K562 (cell line): ENCODE results near the gene NUBPL. TPM values are rescaled to one million over a fixed set of nuclear protein-coding genes. Genes with fewer than 3 reads are reported as not detected.

Source experiments
- ATAC-seq: fragments of 200-7000 bp; cut with Tn5 transposase; 3 replicates; pipeline ENCODE4 v1.9.1; 2020; ENCODE audit warnings: moderate library complexity
- BruUV-seq: library from RNA; stranded (reverse); fragments of 400-500 nt; replicated peaks from 2 replicates; lab custom pipeline; 2021; lab: Mats Ljungman, UMichigan
- CTCF ChIA-PET: fragments of 300-600 bp; formaldehyde crosslinking; extraction: SDS; loops from one replicate; lab custom pipeline; 2021; ENCODE audit warnings: low intra/inter-chr PET ratio; lab: Yijun Ruan, JAX
- POLR2A ChIA-PET: fragments of 300-600, 350-650 bp; sonication (Branson Sonifier 250); formaldehyde crosslinking; extraction: SDS; loops from one replicate; lab custom pipeline; 2021; ENCODE audit warnings: antibody characterized with exemption, inconsistent platforms; lab: Yijun Ruan, JAX
- DNase-seq, 4 experiments: peaks; one replicate each; pipeline versions ENCODE4 v3.0.0 to v3.0.0-alpha.2; 2011 to 2018; ENCODE audit warnings: low spot score in 3 of 4, mixed read lengths in 3 of 4; ENCODE audit errors: extremely low read depth in 1 of 4
- FAIRE-seq: peaks from 2 replicates; lab custom pipeline; 2011; peaks lifted over from hg19 to GRCh38; lab: Jason Lieb, UNC
- H2AFZ ChIP-seq: 2 replicates; pipeline ENCODE4 v1.6.0; 2011; ENCODE audit warnings: low read depth, low read length, control low read depth, inconsistent platforms
- H3K27ac ChIP-seq: fragments of 200-600 bp; 3 replicates; pipeline ENCODE4 v1.8.0; 2011; ENCODE audit warnings: low read depth, mild to moderate bottlenecking, control low read depth, inconsistent platforms, low read length, moderate library complexity, mixed read lengths; ENCODE audit errors: extremely low read depth
- H3K27me3 ChIP-seq, 2 experiments: fragments of 300-600 bp in 1 of 2; 2 replicates in 1 of 2; 3 replicates in 1 of 2; pipeline versions ENCODE4 v1.6.0 to v1.8.0; 2011; ENCODE audit warnings: inconsistent platforms in 2 of 2, low read length in 2 of 2, mild to moderate bottlenecking in 1 of 2, mixed read lengths in 1 of 2, moderate library complexity in 1 of 2; ENCODE audit not compliant: control insufficient read depth in 2 of 2, insufficient read depth in 2 of 2
- H3K36me3 ChIP-seq: fragments of 300-600 bp; 3 replicates; pipeline ENCODE4 v1.8.0; 2011; ENCODE audit warnings: mild to moderate bottlenecking, low read length, inconsistent platforms; ENCODE audit not compliant: control insufficient read depth, insufficient read depth
- H3K4me1 ChIP-seq, 2 experiments: fragments of 200-600 bp in 1 of 2; replicated peaks in 1 of 2; 2 replicates in 1 of 2; 3 replicates in 1 of 2; pipeline versions ENCODE4 v1.5.1 to v1.8.0; 2011; ENCODE audit warnings: inconsistent platforms in 2 of 2, low read length in 2 of 2, mild to moderate bottlenecking in 1 of 2, mixed read lengths in 1 of 2, moderate library complexity in 1 of 2; ENCODE audit not compliant: control insufficient read depth in 2 of 2, insufficient read depth in 2 of 2
- H3K4me2 ChIP-seq: 2 replicates; pipeline ENCODE4 v1.6.1; 2011; ENCODE audit warnings: low read length, control low read depth, inconsistent platforms, mixed read lengths; ENCODE audit not compliant: insufficient read depth
- H3K4me3 ChIP-seq: fragments of 200-600 bp; sonication (generic), shearing (Covaris generic); 2 replicates; pipeline ENCODE4 v1.5.1; 2016; ENCODE audit warnings: control low read depth, inconsistent platforms
- H3K79me2 ChIP-seq: fragments of 200-600 bp; 3 replicates; pipeline ENCODE4 v1.8.0; 2011; ENCODE audit warnings: low read length, inconsistent platforms; ENCODE audit not compliant: control insufficient read depth, insufficient read depth
- H3K9ac ChIP-seq, 2 experiments: 2 replicates each; pipeline versions ENCODE4 v1.6.0 to v1.6.1; 2011; ENCODE audit warnings: low read depth in 2 of 2, low read length in 2 of 2, control low read depth in 1 of 2, inconsistent platforms in 1 of 2, mild to moderate bottlenecking in 1 of 2, mixed read lengths in 1 of 2; ENCODE audit not compliant: insufficient read depth in 1 of 2
- H3K9me1 ChIP-seq: one replicate; pipeline ENCODE4 v1.6.0; 2011; ENCODE audit warnings: inconsistent platforms, mild to moderate bottlenecking, low read length, moderate library complexity; ENCODE audit not compliant: control insufficient read depth, insufficient read depth
- H3K9me3 ChIP-seq: replicated peaks from 2 replicates; pipeline ENCODE4 v1.5.1; 2011; ENCODE audit warnings: low read depth, low read length, inconsistent platforms; ENCODE audit not compliant: control insufficient read depth, insufficient read depth
- H4K20me1 ChIP-seq: replicated peaks from 2 replicates; pipeline ENCODE4 v1.6.1; 2011; ENCODE audit warnings: low read length, inconsistent platforms, mixed read lengths; ENCODE audit not compliant: control insufficient read depth, insufficient read depth
- NONO ChIP-seq, 2 experiments: fragments of 200-400 bp in 1 of 2; fragments of 450-650 bp in 1 of 2; formaldehyde crosslinking in 1 of 2; IDR thresholded peaks; 2 replicates each; pipeline ENCODE4 v1.6.1; 2017; ENCODE audit warnings: low read depth in 2 of 2, mild to moderate bottlenecking in 2 of 2, moderate library complexity in 2 of 2, low read length in 1 of 2
- STAT5A ChIP-seq: IDR thresholded peaks from 2 replicates; pipeline ENCODE4 v1.6.1; 2012; ENCODE audit warnings: low read length, inconsistent platforms, borderline replicate concordance
- ZKSCAN3 ChIP-seq: fragments of 250-450 bp; sonication (Bioruptor Pico); IDR thresholded peaks from 2 replicates; pipeline ENCODE4 v1.4.0; 2020
- ZNF212 ChIP-seq: fragments of 450-650 bp; formaldehyde crosslinking; IDR thresholded peaks from 2 replicates; pipeline ENCODE4 v1.4.0; 2020; ENCODE audit warnings: mild to moderate bottlenecking
- ZNF282 ChIP-seq: sonication (generic); formaldehyde crosslinking; IDR thresholded peaks from 2 replicates; pipeline ENCODE4 v1.8.1; 2023; ENCODE audit warnings: missing genetic modification reagents
- ZNF57 ChIP-seq: fragments of 450-650 bp; formaldehyde crosslinking; IDR thresholded peaks from 2 replicates; pipeline ENCODE4 v1.4.0; 2020; ENCODE audit warnings: mild to moderate bottlenecking, moderate library complexity
- ZNF668 ChIP-seq: fragments of 250-450 bp; sonication (Bioruptor Pico); IDR thresholded peaks from 2 replicates; pipeline ENCODE4 v1.8.0; 2022; ENCODE audit warnings: mild to moderate bottlenecking, inconsistent platforms
- WGBS: fragments of 100-300 bp; shearing (Covaris generic); methylation state at CpG from one replicate; pipeline ENCODE4 v1.1.6; 2016; ENCODE audit warnings: low coverage, mixed read lengths; ENCODE audit not compliant: insufficient coverage; ENCODE audit errors: missing lambda C conversion rate; 5-methylcytosine and 5-hydroxymethylcytosine counted together
- in situ Hi-C: fragments of 300-500 bp; cut with MboI; formaldehyde crosslinking; loops from 4 replicates; pipeline ENCODE4 v1.15.0; 2018; ENCODE audit warnings: inconsistent platforms, mixed read lengths
- intact Hi-C: fragments of 100-400 bp; cut with micrococcal nuclease; formaldehyde crosslinking; loops from 2 replicates; pipeline ENCODE4 v1.14.2; 2022
- polyA plus RNA-seq, 8 experiments: library from polyadenylated mRNA; depleted of rRNA in 4 of 8; stranded (reverse) in 5 of 8; unstranded in 3 of 8; fragments of >200 nt; fragmentation: Nextera tagmentation in 2 of 8; fragmentation: Illumina TruSeq in 1 of 8; extraction: Ambion mirVana in 2 of 8; extraction: Trizol in 1 of 8; gene quantifications; 2 replicates each; pipeline versions ENCODE4 v1.2.1 to v1.2.3, GENCODE V29; 2011 to 2014; ENCODE audit warnings: inconsistent platforms in 1 of 8, missing spikeins in 1 of 8
- total RNA-seq, 7 experiments: library from RNA; depleted of rRNA in 6 of 7; stranded (reverse); fragments of >200 nt in 6 of 7; fragmentation: Illumina TruSeq in 2 of 7; extraction: Trizol in 2 of 7; gene quantifications; 2 replicates each; pipeline versions ENCODE4 v1.2.1 to v1.2.3, GENCODE V29; 2011 to 2021; ENCODE audit warnings: low replicate concordance in 1 of 7
- TF ChIP-seq, protein P1 (sequence below): fragments of 250-450 bp; sonication (Bioruptor Pico); IDR thresholded peaks from 2 replicates; pipeline ENCODE4 v1.5.0; 2021; ENCODE audit warnings: mild to moderate bottlenecking, moderate library complexity

NUBPL gene
- total and polyA plus RNA-seq, 9 of the 15 experiments (the other 6 are each of a cell fraction or from before 2014, with no cell fraction given), result 3.2 to 8.7 (median 6.1) TPM

- Histone ChIP-seq H2AFZ (no peak overlapping the region), H3K9me3 (no peaks in the 10 kb centered on the region), H3K27ac (no peak overlapping the region), H3K36me3 (no peaks in the 10 kb centered on the region), H4K20me1 (no peaks in the 10 kb centered on the region), H3K27me3 (no peaks in the 10 kb centered on the region), H3K4me3 (no peak overlapping the region), H3K79me2 (no peaks in the 10 kb centered on the region), H3K4me2 (no peak overlapping the region), H3K9me1 (no peaks in the 10 kb centered on the region), H3K4me1 (no peaks in the 10 kb centered on the region), H3K9ac (no peak overlapping the region)
- BruUV-seq, result no TSS peak
- intact Hi-C loops, result loop anchor here (10.0 kb wide), 1 partner anchor 271 kb away; no protein-coding TSS in a partner anchor
- 30% methylated on average over 1 of the region's 1 CpG for whole genome bisulfite sequencing
- FAIRE-seq, result no peak
- CTCF ChIA-PET, result no interaction called here
- TF ChIP-seq, protein P1, sequence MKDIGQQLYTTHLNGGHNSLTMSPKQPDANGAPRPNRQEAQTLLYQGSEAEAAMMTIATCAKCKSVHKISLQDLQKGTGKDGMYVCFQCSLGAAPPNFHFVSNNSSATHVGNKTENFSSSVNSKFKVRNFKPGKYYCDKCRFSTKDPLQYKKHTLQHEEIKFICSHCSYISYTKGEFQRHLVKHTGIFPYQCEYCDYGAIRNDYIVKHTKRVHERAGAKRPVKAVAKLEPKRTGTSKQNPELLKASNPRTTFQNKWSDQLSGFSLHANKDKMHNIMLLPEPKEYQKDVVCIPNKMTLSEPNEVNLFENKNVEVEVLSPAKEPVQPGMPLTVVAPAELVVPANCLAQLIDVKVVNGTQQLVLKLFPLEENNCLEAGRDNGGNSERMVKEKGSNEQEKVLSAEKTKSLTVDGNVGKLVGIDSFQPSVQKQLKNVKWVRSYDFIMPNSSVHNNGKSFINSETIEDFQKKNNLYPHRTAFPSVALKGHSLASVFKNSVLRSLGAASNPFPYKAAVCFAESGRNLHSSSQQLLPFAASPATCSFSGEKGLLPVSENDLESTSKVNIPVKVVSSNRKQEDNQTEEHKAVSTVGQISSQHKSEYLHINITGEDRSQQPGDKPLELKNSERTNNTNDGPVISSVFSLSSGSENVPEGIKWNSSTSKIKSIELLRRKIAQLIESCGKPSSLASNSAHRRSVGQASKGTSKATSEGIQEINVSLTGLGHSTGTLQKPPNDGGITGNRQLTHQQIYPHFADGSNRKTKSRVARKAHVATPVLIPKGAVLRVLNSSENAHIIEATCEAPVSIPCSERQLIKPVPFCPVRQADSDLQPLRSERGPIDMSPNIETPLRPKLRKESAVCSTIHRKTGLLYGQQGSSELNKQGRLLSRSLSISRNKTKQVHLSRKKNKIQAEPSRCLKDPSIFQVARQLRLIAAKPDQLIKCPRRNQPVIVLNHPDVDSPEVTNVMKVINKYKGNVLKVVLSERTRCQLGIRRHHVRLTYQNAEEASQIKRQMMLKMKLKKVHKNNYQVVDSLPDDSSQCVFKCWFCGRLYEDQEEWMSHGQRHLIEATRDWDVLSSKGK (CRISPR knock-in tag), result no peak
- TF ChIP-seq ZKSCAN3 (CRISPR knock-in tag), result no peak
- no peak for TF ChIP-seq ZNF212 (CRISPR knock-in tag)
- no peak for TF ChIP-seq NONO (IDR thresholded peaks at IDR 0.05; ENCODE audit: low read depth in 2 of 2, low read length in 1 of 2)
- no peak for TF ChIP-seq STAT5A
- no peak for TF ChIP-seq ZNF282 (CRISPR knock-in tag)
- TF ChIP-seq ZNF668 (CRISPR knock-in tag), result no peak
- no peak for TF ChIP-seq ZNF57
- in situ Hi-C loops, result no loop called here
- no peak for ATAC-seq
- POLR2A ChIA-PET, result interaction anchor here (0.8 kb wide), 1 partner anchor 17 kb away, joined by 5 read pairs; no protein-coding TSS in a partner anchor
- no peak for DNase-seq
These were observed 224.4 kb downstream of the NUBPL start for GRCh38 chr14:31785574-31785973.
